ENCODE measurements around the gene PTMS. TPM values are rescaled to one million over a fixed set of nuclear protein-coding genes. Genes with fewer than 3 reads are reported as not detected.

PTMS gene
- total and polyA plus RNA-seq, 9 of the 15 experiments (the other 6 are each of a cell fraction or from before 2014, with no cell fraction given) = 5.1 to 287 (median 78.5) TPM

DNA sequence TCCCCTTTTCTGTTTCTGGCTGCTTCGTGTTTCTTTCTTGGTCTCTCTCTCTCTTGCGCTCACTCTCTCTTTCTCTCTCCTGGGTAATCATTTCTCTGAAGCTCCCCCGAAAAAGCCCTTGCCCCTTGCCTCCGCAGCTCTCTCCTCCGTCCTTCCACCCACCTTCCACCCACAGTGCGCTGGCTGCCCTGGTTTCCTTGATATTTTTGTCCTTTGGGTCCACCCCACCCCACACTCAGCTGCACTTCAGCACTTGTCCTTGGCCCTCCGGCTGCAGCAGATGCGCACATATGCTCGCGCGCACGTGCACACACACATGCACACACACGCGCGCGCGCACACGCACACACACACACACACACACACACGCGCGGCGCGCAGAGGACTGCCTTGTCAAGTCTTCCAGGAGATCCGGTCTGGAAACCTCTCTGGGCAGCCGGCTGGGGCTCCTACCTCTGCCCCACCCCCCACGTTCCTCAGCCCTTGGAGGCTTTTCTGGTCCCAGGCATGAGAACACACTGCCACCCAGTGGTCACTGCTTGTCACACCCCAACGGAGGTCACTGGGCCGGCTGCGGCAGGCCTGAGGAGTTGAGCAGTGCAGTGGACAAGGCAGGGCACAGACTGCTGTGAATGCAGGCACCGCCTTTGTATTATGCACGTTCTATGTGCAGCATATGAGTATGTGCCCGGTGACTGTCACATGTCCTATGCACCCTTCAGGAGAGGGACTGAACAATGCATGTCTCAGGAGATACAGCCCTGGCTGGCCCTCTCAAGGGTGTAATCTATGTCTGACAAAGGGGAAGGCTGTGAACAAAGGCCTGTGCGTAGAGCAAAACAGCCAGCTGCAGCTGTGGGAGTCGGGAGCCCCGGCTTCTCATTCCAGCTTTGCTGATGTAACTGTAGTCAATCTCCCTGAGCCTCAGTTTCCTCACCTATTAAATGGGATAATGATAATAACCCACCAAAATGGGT is 12.7 kb downstream of the PTMS start (continued):
- TF ChIP-seq, protein P1, sequence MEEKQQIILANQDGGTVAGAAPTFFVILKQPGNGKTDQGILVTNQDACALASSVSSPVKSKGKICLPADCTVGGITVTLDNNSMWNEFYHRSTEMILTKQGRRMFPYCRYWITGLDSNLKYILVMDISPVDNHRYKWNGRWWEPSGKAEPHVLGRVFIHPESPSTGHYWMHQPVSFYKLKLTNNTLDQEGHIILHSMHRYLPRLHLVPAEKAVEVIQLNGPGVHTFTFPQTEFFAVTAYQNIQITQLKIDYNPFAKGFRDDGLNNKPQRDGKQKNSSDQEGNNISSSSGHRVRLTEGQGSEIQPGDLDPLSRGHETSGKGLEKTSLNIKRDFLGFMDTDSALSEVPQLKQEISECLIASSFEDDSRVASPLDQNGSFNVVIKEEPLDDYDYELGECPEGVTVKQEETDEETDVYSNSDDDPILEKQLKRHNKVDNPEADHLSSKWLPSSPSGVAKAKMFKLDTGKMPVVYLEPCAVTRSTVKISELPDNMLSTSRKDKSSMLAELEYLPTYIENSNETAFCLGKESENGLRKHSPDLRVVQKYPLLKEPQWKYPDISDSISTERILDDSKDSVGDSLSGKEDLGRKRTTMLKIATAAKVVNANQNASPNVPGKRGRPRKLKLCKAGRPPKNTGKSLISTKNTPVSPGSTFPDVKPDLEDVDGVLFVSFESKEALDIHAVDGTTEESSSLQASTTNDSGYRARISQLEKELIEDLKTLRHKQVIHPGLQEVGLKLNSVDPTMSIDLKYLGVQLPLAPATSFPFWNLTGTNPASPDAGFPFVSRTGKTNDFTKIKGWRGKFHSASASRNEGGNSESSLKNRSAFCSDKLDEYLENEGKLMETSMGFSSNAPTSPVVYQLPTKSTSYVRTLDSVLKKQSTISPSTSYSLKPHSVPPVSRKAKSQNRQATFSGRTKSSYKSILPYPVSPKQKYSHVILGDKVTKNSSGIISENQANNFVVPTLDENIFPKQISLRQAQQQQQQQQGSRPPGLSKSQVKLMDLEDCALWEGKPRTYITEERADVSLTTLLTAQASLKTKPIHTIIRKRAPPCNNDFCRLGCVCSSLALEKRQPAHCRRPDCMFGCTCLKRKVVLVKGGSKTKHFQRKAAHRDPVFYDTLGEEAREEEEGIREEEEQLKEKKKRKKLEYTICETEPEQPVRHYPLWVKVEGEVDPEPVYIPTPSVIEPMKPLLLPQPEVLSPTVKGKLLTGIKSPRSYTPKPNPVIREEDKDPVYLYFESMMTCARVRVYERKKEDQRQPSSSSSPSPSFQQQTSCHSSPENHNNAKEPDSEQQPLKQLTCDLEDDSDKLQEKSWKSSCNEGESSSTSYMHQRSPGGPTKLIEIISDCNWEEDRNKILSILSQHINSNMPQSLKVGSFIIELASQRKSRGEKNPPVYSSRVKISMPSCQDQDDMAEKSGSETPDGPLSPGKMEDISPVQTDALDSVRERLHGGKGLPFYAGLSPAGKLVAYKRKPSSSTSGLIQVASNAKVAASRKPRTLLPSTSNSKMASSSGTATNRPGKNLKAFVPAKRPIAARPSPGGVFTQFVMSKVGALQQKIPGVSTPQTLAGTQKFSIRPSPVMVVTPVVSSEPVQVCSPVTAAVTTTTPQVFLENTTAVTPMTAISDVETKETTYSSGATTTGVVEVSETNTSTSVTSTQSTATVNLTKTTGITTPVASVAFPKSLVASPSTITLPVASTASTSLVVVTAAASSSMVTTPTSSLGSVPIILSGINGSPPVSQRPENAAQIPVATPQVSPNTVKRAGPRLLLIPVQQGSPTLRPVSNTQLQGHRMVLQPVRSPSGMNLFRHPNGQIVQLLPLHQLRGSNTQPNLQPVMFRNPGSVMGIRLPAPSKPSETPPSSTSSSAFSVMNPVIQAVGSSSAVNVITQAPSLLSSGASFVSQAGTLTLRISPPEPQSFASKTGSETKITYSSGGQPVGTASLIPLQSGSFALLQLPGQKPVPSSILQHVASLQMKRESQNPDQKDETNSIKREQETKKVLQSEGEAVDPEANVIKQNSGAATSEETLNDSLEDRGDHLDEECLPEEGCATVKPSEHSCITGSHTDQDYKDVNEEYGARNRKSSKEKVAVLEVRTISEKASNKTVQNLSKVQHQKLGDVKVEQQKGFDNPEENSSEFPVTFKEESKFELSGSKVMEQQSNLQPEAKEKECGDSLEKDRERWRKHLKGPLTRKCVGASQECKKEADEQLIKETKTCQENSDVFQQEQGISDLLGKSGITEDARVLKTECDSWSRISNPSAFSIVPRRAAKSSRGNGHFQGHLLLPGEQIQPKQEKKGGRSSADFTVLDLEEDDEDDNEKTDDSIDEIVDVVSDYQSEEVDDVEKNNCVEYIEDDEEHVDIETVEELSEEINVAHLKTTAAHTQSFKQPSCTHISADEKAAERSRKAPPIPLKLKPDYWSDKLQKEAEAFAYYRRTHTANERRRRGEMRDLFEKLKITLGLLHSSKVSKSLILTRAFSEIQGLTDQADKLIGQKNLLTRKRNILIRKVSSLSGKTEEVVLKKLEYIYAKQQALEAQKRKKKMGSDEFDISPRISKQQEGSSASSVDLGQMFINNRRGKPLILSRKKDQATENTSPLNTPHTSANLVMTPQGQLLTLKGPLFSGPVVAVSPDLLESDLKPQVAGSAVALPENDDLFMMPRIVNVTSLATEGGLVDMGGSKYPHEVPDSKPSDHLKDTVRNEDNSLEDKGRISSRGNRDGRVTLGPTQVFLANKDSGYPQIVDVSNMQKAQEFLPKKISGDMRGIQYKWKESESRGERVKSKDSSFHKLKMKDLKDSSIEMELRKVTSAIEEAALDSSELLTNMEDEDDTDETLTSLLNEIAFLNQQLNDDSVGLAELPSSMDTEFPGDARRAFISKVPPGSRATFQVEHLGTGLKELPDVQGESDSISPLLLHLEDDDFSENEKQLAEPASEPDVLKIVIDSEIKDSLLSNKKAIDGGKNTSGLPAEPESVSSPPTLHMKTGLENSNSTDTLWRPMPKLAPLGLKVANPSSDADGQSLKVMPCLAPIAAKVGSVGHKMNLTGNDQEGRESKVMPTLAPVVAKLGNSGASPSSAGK (IDR thresholded peaks at IDR 0.05) = peak; percentile 79
- TF ChIP-seq FOXA1 (IDR thresholded peaks at IDR 0.05; ENCODE audit: borderline replicate concordance) (no peak), CTBP1 (IDR thresholded peaks at IDR 0.05; ENCODE audit: borderline replicate concordance) (peak; percentile 74; the same call in 1 of the 2 replicates), SETDB1 (IDR thresholded peaks at IDR 0.05; ENCODE audit: low read length) (no peak), C11orf30 (IDR thresholded peaks at IDR 0.05; ENCODE audit: low read depth) (no peak), HDAC6 (IDR thresholded peaks at IDR 0.05; ENCODE audit: low read depth, low read length) (no peak), NEUROD1 (IDR thresholded peaks at IDR 0.05; ENCODE audit: borderline replicate concordance, low read depth, low read length, partially characterized antibody) (no peak), ZNF551 (CRISPR knock-in tag; IDR thresholded peaks at IDR 0.05) (no peak), PML (IDR thresholded peaks at IDR 0.05; ENCODE audit: low read length) (no peak)
- TF ChIP-seq, protein P2, sequence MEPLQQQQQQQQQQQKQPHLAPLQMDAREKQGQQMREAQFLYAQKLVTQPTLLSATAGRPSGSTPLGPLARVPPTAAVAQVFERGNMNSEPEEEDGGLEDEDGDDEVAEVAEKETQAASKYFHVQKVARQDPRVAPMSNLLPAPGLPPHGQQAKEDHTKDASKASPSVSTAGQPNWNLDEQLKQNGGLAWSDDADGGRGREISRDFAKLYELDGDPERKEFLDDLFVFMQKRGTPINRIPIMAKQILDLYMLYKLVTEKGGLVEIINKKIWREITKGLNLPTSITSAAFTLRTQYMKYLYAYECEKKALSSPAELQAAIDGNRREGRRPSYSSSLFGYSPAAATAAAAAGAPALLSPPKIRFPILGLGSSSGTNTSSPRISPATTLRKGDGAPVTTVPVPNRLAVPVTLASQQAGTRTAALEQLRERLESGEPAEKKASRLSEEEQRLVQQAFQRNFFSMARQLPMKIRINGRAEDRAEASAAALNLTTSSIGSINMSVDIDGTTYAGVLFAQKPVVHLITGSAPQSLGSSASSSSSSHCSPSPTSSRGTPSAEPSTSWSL (CRISPR knock-in tag; IDR thresholded peaks at IDR 0.05; ENCODE audit: borderline replicate concordance) = no peak
- TF ChIP-seq, protein P3, sequence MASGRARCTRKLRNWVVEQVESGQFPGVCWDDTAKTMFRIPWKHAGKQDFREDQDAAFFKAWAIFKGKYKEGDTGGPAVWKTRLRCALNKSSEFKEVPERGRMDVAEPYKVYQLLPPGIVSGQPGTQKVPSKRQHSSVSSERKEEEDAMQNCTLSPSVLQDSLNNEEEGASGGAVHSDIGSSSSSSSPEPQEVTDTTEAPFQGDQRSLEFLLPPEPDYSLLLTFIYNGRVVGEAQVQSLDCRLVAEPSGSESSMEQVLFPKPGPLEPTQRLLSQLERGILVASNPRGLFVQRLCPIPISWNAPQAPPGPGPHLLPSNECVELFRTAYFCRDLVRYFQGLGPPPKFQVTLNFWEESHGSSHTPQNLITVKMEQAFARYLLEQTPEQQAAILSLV (tag; IDR thresholded peaks at IDR 0.05) = no peak

All from K562 (cell line).